Nephron (organoid): ENCODE data around the gene MEAF6.
"Not testable (repeated sequence)": the region's sequence is repeated elsewhere in the genome, so short reads cannot be mapped to it uniquely, and the experiment has no call there.

Source experiments
- H3K27ac Mint-ChIP-seq, 3 experiments: 2 replicates each; pipeline ENCODE4 v1.8.0; 2020; ENCODE audit warnings: mixed read lengths in 3 of 3, mild to moderate bottlenecking in 2 of 3, moderate library complexity in 1 of 3
- H3K27me3 Mint-ChIP-seq: 2 replicates; pipeline ENCODE4 v1.8.0; 2021; ENCODE audit warnings: low read depth, mild to moderate bottlenecking, moderate library complexity, mixed read lengths
- H3K36me3 Mint-ChIP-seq: 2 replicates; pipeline ENCODE4 v1.8.0; 2020; ENCODE audit warnings: low read depth, mixed read lengths
- H3K4me1 Mint-ChIP-seq: 2 replicates; pipeline ENCODE4 v1.8.0; 2020; ENCODE audit warnings: mixed read lengths
- H3K4me3 Mint-ChIP-seq, 3 experiments: 2 replicates each; pipeline ENCODE4 v1.8.0; 2020; ENCODE audit warnings: mild to moderate bottlenecking in 3 of 3, mixed read lengths in 3 of 3, moderate library complexity in 2 of 3
- H3K9me3 Mint-ChIP-seq: 2 replicates; pipeline ENCODE4 v1.8.0; 2020; ENCODE audit warnings: mixed read lengths
- TF ChIP-seq, protein P1 (sequence below), 3 experiments: fragments of 200-600 bp; sonication (generic); IDR thresholded peaks; one replicate each; pipeline ENCODE4 v1.5.0; 2021; ENCODE audit warnings: antibody characterized with exemption in 3 of 3; ENCODE audit not compliant: unreplicated experiment in 3 of 3

Gene MEAF6

DNA sequence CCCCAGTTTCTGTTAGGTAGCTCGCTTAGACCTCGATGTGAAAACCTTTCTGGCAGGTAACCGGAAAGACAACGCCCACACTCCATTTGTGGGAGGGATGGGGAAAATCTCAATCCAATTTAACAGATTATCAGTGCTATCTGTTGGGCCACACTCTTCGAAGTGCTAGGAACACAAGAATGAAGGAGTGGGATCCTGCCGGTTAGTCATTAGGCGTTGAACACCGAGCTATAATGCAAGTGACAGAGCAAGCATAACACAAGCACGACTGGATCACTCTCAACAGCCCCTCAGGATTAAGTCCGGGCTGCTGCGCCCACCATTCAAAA is 39.0 kb upstream of the MEAF6 start:
- Mint-ChIP-seq H3K9me3 (no peaks in the 10 kb centered on the region), H3K4me3 (peak overlapping the region; percentile 99 to 100 (median 99)), H3K36me3 (peaks cover 36% of the 10 kb centered on the region), H3K27me3 (no peaks in the 10 kb centered on the region), H3K4me1 (peaks cover 43% of the 10 kb centered on the region), H3K27ac (peak overlapping the region in 1 of 3 experiments; percentile 93)
- TF ChIP-seq, protein P1, sequence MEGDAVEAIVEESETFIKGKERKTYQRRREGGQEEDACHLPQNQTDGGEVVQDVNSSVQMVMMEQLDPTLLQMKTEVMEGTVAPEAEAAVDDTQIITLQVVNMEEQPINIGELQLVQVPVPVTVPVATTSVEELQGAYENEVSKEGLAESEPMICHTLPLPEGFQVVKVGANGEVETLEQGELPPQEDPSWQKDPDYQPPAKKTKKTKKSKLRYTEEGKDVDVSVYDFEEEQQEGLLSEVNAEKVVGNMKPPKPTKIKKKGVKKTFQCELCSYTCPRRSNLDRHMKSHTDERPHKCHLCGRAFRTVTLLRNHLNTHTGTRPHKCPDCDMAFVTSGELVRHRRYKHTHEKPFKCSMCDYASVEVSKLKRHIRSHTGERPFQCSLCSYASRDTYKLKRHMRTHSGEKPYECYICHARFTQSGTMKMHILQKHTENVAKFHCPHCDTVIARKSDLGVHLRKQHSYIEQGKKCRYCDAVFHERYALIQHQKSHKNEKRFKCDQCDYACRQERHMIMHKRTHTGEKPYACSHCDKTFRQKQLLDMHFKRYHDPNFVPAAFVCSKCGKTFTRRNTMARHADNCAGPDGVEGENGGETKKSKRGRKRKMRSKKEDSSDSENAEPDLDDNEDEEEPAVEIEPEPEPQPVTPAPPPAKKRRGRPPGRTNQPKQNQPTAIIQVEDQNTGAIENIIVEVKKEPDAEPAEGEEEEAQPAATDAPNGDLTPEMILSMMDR (IDR thresholded peaks at IDR 0.05; ENCODE audit: unreplicated experiment in 3 of 3): no peak

GRCh38 chr1:37549341-37549740 is 34.8 kb upstream of the MEAF6 start:
- Mint-ChIP-seq H3K27me3 (no peaks in the 10 kb centered on the region), H3K36me3 (peaks cover 63% of the 10 kb centered on the region)

DNA sequence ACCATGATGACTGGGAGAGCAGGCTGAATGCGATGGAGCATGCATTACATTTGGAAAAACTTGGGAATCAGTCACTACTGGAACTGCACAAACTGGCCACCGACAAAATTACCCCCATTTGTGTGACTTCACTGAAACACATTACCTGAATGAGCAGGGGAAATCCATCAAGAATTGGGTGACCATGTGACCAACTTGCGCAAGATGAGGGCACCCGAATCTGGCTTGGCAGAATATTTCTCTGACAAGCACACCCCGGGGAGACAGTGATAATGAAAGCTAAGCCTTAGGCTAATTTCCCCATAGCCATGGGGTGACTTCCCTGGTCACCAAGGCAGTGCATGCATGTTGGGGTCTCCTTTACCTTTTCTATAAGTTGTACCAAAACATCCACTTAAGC is 30.5 kb upstream of the MEAF6 start:
- no peak overlapping the region for H3K27ac Mint-ChIP-seq
- H3K4me3 Mint-ChIP-seq: no peak overlapping the region
- no peaks in the 10 kb centered on the region for H3K27me3 Mint-ChIP-seq
- H3K4me1 Mint-ChIP-seq: no peaks in the 10 kb centered on the region
- H3K9me3 Mint-ChIP-seq: no peaks in the 10 kb centered on the region
- peaks cover 61% of the 10 kb centered on the region for H3K36me3 Mint-ChIP-seq
- TF ChIP-seq, protein P1 (IDR thresholded peaks at IDR 0.05; ENCODE audit: unreplicated experiment in 3 of 3): no peak

More at GRCh38 chr1:37549341-37549740, 34.8 kb upstream of the MEAF6 start:
- Mint-ChIP-seq H3K4me3 (no peak overlapping the region), H3K27ac (no peak overlapping the region), H3K9me3 (no peaks in the 10 kb centered on the region), H3K4me1 (peaks cover 23% of the 10 kb centered on the region)
- TF ChIP-seq, protein P1 (IDR thresholded peaks at IDR 0.05; ENCODE audit: unreplicated experiment in 3 of 3): no peak

GRCh38 chr1:37544530-37544929 is 30.0 kb upstream of the MEAF6 start:
- Mint-ChIP-seq H3K27me3 (no peaks in the 10 kb centered on the region), H3K36me3 (peaks cover 62% of the 10 kb centered on the region), H3K4me3 (no peak overlapping the region), H3K9me3 (no peaks in the 10 kb centered on the region), H3K27ac (no peak overlapping the region), H3K4me1 (no peaks in the 10 kb centered on the region)
- TF ChIP-seq, protein P1 (IDR thresholded peaks at IDR 0.05; ENCODE audit: unreplicated experiment in 3 of 3): no peak

DNA sequence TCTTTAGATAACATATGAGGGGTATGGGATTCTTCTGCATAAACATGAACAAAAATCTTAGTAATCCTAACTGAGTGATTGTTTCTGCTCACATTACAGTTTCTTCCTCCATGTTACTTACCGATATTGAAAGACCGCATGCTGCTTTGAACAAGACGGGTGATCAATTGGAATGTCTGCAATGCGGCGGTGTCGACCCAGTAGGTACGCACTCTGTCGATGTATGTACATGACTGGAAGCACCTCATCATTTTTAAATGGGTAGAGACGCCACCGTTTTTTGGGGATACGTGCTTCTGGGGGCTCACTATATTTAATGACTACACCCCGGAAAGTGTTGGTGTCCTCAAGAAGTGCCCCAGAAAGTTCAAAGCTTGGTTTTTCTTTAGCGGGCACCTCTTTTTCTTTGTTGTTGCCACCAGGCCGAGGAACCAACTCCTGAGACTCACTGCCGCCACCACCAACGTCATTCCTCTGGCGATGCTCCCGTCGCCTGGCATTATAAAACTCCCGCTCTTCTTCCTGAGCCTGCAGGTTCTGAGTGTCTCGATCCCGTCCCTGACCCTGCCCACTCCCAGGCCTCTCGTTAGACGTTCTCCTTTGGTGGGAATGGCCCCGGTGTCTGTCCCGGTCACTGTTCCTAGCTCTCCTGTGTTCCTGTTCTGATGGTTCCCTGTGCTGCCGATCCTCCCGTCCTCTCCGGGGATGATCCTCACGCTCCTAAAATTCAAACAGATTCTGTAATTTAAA is 25.6 kb upstream of the MEAF6 start:
- Mint-ChIP-seq H3K27ac (no peak overlapping the region), H3K36me3 (peaks cover 71% of the 10 kb centered on the region), H3K4me3 (no peak overlapping the region), H3K4me1 (no peaks in the 10 kb centered on the region), H3K27me3 (no peaks in the 10 kb centered on the region), H3K9me3 (no peaks in the 10 kb centered on the region)
- TF ChIP-seq, protein P1 (IDR thresholded peaks at IDR 0.05; ENCODE audit: unreplicated experiment in 3 of 3): no peak

GRCh38 chr1:37539154-37539553 is 24.6 kb upstream of the MEAF6 start:
- H3K4me3 Mint-ChIP-seq, H3K9me3 Mint-ChIP-seq, H3K27ac Mint-ChIP-seq, H3K4me1 Mint-ChIP-seq, H3K27me3 Mint-ChIP-seq: not testable (repeated sequence)
- H3K36me3 Mint-ChIP-seq: peaks cover 69% of the 10 kb centered on the region
